ENCODE measurements around the gene MRPL52. TPM values are rescaled to one million over a fixed set of nuclear protein-coding genes. Genes with fewer than 3 reads are reported as not detected.

MRPL52 gene
- total RNA-seq, 2 experiments from 2014 or later = 100 to 181 TPM

DNA sequence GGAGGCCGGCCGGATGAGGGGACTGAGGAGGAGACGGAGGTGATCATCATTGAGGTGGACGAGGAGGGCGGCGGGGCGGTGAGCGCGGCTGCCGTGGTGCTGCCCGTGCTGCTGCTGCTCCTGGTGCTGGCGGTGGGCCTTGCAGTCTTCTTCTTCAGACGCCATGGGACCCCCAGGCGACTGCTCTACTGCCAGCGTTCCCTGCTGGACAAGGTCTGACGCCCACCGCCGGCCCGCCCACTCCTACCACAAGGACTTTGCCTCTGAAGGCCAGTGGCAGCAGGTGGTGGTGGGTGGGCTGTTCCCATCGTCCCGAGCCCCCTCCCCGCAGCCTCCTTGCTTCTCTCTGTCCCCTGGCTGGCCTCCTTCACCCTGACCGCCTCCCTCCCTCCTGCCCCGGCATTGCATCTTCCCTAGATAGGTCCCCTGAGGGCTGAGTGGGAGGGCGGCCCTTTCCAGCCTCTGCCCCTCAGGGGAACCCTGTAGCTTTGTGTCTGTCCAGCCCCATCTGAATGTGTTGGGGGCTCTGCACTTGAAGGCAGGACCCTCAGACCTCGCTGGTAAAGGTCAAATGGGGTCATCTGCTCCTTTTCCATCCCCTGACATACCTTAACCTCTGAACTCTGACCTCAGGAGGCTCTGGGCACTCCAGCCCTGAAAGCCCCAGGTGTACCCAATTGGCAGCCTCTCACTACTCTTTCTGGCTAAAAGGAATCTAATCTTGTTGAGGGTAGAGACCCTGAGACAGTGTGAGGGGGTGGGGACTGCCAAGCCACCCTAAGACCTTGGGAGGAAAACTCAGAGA is 16.3 kb downstream of the MRPL52 start:
- Histone ChIP-seq H3K9me2 (ENCODE audit: insufficient read depth, low read length) (no peaks in the 10 kb centered on the region), H2AFZ (ENCODE audit: low read length) (no peak overlapping the region), H3K27ac (ENCODE audit: low read depth, low read length, poor library complexity, severe bottlenecking) (no peak overlapping the region), H3K9me3 (ENCODE audit: low read length) (no peaks in the 10 kb centered on the region), H3K4me3 (ENCODE audit: low read depth, low read length, poor library complexity, severe bottlenecking) (no peak overlapping the region), H3K4me2 (ENCODE audit: low read length) (no peak overlapping the region), H3K4me1 (ENCODE audit: insufficient read depth, low read length, poor library complexity, severe bottlenecking) (peaks cover 6% of the 10 kb centered on the region), H4K20me1 (ENCODE audit: insufficient read depth, low read length) (no peaks in the 10 kb centered on the region), H3K36me3 (ENCODE audit: insufficient read depth, low read length) (no peaks in the 10 kb centered on the region), H3K79me2 (ENCODE audit: insufficient read depth, low read depth, low read length) (no peaks in the 10 kb centered on the region)
- ChIA-PET POLR2A (no interaction called here), CTCF (ENCODE audit: unreplicated experiment) (interaction anchor here (0.6 kb wide), 1 partner anchor 23 kb away, joined by 3 read pairs; no protein-coding TSS in a partner anchor)
- no peak for DNase-seq (ENCODE audit: low spot score)
- TF ChIP-seq CTCF (conservative IDR thresholded peaks at IDR 0.05; ENCODE audit: low read length) (no peak), EZH2phosphoT487 (IDR thresholded peaks at IDR 0.05; ENCODE audit: borderline replicate concordance, low read depth, low read length) (no peak)
- intact Hi-C loops (cut with micrococcal nuclease; ENCODE audit: unreplicated experiment) = no loop called here
- BruUV-seq (replicated peaks) = no TSS peak

- Histone ChIP-seq H3K4me3 (ENCODE audit: low read depth, low read length, poor library complexity, severe bottlenecking) (no peak overlapping the region), H3K36me3 (ENCODE audit: insufficient read depth, low read length) (no peaks in the 10 kb centered on the region), H3K27ac (ENCODE audit: low read depth, low read length, poor library complexity, severe bottlenecking) (no peak overlapping the region), H3K4me2 (ENCODE audit: low read length) (no peak overlapping the region), H3K4me1 (ENCODE audit: insufficient read depth, low read length, poor library complexity, severe bottlenecking) (peaks cover 6% of the 10 kb centered on the region), H4K20me1 (ENCODE audit: insufficient read depth, low read length) (no peaks in the 10 kb centered on the region), H3K9me3 (ENCODE audit: low read length) (no peaks in the 10 kb centered on the region), H3K79me2 (ENCODE audit: insufficient read depth, low read depth, low read length) (no peaks in the 10 kb centered on the region), H2AFZ (ENCODE audit: low read length) (no peak overlapping the region), H3K9me2 (ENCODE audit: insufficient read depth, low read length) (no peaks in the 10 kb centered on the region)
- no TSS peak for BruUV-seq (replicated peaks)
- CTCF ChIA-PET (ENCODE audit: unreplicated experiment) = no interaction called here
- POLR2A ChIA-PET = no interaction called here
- TF ChIP-seq CTCF (conservative IDR thresholded peaks at IDR 0.05; ENCODE audit: low read length) = no peak
- no peak for TF ChIP-seq EZH2phosphoT487 (IDR thresholded peaks at IDR 0.05; ENCODE audit: borderline replicate concordance, low read depth, low read length)
- intact Hi-C loops (cut with micrococcal nuclease; ENCODE audit: unreplicated experiment) = no loop called here
- no peak for DNase-seq (ENCODE audit: low spot score)
Measured at GRCh38 chr14:22846811-22847307, 17.2 kb downstream of the MRPL52 start.
